ENCODE measurements around the gene SLC4A3. TPM values are rescaled to one million over a fixed set of nuclear protein-coding genes. Genes with fewer than 3 reads are reported as not detected.

SLC4A3 gene
- total RNA-seq, 1 experiment from 2014 or later: 5.0 TPM

- DNase-seq (ENCODE audit: low spot score): no peak
These were observed 16.1 kb upstream of the SLC4A3 start for GRCh38 chr2:219611306-219611705.

GRCh38 chr2:219611866-219612576 is 15.4 kb upstream of the SLC4A3 start:
- in situ Hi-C loops (cut with HindIII; ENCODE audit: low sequenced_read_pairs): no loop called here
- DNase-seq (ENCODE audit: low spot score): no peak

More at GRCh38 chr2:219611306-219611705, 16.1 kb upstream of the SLC4A3 start:
- in situ Hi-C loops (cut with HindIII; ENCODE audit: low sequenced_read_pairs): no loop called here

GRCh38 chr2:219612577-219613286 is 14.7 kb upstream of the SLC4A3 start:
- in situ Hi-C loops (cut with HindIII; ENCODE audit: low sequenced_read_pairs): no loop called here
- no peak for DNase-seq (ENCODE audit: low spot score)

- in situ Hi-C loops (cut with HindIII; ENCODE audit: low sequenced_read_pairs): no loop called here
- DNase-seq (ENCODE audit: low spot score): no peak
These were observed 13.9 kb upstream of the SLC4A3 start for GRCh38 chr2:219613461-219614070.

GRCh38 chr2:219614076-219614860 is 13.2 kb upstream of the SLC4A3 start:
- no peak for DNase-seq (ENCODE audit: low spot score)
- in situ Hi-C loops (cut with HindIII; ENCODE audit: low sequenced_read_pairs): no loop called here

- in situ Hi-C loops (cut with HindIII; ENCODE audit: low sequenced_read_pairs): no loop called here
These were observed 12.4 kb upstream of the SLC4A3 start for GRCh38 chr2:219615036-219615435.

GRCh38 chr2:219615894-219616293 is 11.5 kb upstream of the SLC4A3 start:
- DNase-seq (ENCODE audit: low spot score): no peak
- in situ Hi-C loops (cut with HindIII; ENCODE audit: low sequenced_read_pairs): no loop called here

More at GRCh38 chr2:219615036-219615435, 12.4 kb upstream of the SLC4A3 start:
- no peak for DNase-seq (ENCODE audit: low spot score)

- no peak for DNase-seq (ENCODE audit: low spot score)
- in situ Hi-C loops (cut with HindIII; ENCODE audit: low sequenced_read_pairs): no loop called here
These were observed 10.9 kb upstream of the SLC4A3 start for GRCh38 chr2:219616550-219616949.

- in situ Hi-C loops (cut with HindIII; ENCODE audit: low sequenced_read_pairs): no loop called here
- DNase-seq (ENCODE audit: low spot score): no peak
These were observed 8.7 kb upstream of the SLC4A3 start for GRCh38 chr2:219618733-219619122.

GRCh38 chr2:219619235-219619634 is 8.2 kb upstream of the SLC4A3 start:
- no peak for DNase-seq (ENCODE audit: low spot score)
- in situ Hi-C loops (cut with HindIII; ENCODE audit: low sequenced_read_pairs): no loop called here

GRCh38 chr2:219620546-219620945 is 6.9 kb upstream of the SLC4A3 start:
- no peak for DNase-seq (ENCODE audit: low spot score)

GRCh38 chr2:219621935-219622334 is 5.5 kb upstream of the SLC4A3 start:
- in situ Hi-C loops (cut with HindIII; ENCODE audit: low sequenced_read_pairs): no loop called here
- DNase-seq (ENCODE audit: low spot score): no peak

More at GRCh38 chr2:219620546-219620945, 6.9 kb upstream of the SLC4A3 start:
- in situ Hi-C loops (cut with HindIII; ENCODE audit: low sequenced_read_pairs): no loop called here

GRCh38 chr2:219622472-219622871 is 5.0 kb upstream of the SLC4A3 start:
- no peak for DNase-seq (ENCODE audit: low spot score)
- in situ Hi-C loops (cut with HindIII; ENCODE audit: low sequenced_read_pairs): no loop called here

GRCh38 chr2:219624565-219624964 is 2.9 kb upstream of the SLC4A3 start:
- no peak for DNase-seq (ENCODE audit: low spot score)
- in situ Hi-C loops (cut with HindIII; ENCODE audit: low sequenced_read_pairs): no loop called here

- in situ Hi-C loops (cut with HindIII; ENCODE audit: low sequenced_read_pairs): no loop called here
These were observed 2.3 kb upstream of the SLC4A3 start for GRCh38 chr2:219625179-219625578.

GRCh38 chr2:219626540-219626939 is 890 bp upstream of the SLC4A3 start:
- in situ Hi-C loops (cut with HindIII; ENCODE audit: low sequenced_read_pairs): no loop called here

More at GRCh38 chr2:219625179-219625578, 2.3 kb upstream of the SLC4A3 start:
- no peak for DNase-seq (ENCODE audit: low spot score)

GRCh38 chr2:219628235-219628985 is 980 bp downstream of the SLC4A3 start:
- in situ Hi-C loops (cut with HindIII; ENCODE audit: low sequenced_read_pairs): no loop called here
- DNase-seq (ENCODE audit: low spot score): no peak

More at GRCh38 chr2:219626540-219626939, 890 bp upstream of the SLC4A3 start:
- no peak for DNase-seq (ENCODE audit: low spot score)

- in situ Hi-C loops (cut with HindIII; ENCODE audit: low sequenced_read_pairs): no loop called here
- no peak for DNase-seq (ENCODE audit: low spot score)
These were observed 1.8 kb downstream of the SLC4A3 start for GRCh38 chr2:219628986-219629901.
